ENCODE data around the gene SHCBP1.

DNA sequence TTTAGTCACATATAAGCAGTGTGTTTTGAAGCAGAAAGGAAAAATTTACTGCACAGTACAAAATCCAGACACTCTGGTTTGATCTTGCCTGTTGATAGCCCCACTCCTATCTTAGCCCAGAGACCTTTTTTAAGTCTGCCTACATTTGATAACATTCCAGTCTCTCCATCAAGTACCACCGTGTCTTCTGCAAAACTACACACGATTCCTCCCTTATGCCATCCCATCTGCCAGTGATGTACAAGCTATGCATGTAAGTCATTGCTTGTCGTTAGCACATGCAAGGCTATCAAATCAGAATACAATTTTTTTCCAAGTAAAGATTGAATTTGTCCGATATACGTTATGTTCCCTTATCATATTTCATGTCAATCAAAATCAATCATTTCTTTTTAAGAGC lies 14.9 kb downstream of the SHCBP1 start:
- TF ChIP-seq POLR2A (IDR thresholded peaks at IDR 0.05; ENCODE audit: low read depth), result no peak
- TF ChIP-seq, protein P1, sequence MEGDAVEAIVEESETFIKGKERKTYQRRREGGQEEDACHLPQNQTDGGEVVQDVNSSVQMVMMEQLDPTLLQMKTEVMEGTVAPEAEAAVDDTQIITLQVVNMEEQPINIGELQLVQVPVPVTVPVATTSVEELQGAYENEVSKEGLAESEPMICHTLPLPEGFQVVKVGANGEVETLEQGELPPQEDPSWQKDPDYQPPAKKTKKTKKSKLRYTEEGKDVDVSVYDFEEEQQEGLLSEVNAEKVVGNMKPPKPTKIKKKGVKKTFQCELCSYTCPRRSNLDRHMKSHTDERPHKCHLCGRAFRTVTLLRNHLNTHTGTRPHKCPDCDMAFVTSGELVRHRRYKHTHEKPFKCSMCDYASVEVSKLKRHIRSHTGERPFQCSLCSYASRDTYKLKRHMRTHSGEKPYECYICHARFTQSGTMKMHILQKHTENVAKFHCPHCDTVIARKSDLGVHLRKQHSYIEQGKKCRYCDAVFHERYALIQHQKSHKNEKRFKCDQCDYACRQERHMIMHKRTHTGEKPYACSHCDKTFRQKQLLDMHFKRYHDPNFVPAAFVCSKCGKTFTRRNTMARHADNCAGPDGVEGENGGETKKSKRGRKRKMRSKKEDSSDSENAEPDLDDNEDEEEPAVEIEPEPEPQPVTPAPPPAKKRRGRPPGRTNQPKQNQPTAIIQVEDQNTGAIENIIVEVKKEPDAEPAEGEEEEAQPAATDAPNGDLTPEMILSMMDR (IDR thresholded peaks at IDR 0.05), result no peak

Measured in esophagus muscularis mucosa (tissue), 3 donors.